SU-DHL-6 (cell line): Measurements from ENCODE around the gene ABCB11.

ENCODE experiments used
- H2AFZ ChIP-seq: fragments of 200-600 bp; sonication (generic); 2 replicates; pipeline ENCODE4 v1.6.1; 2014; ENCODE audit warnings: low read depth, mild to moderate bottlenecking, moderate library complexity, mixed read lengths, antibody characterized with exemption, low read length; ENCODE audit not compliant: severe bottlenecking
- H3F3A ChIP-seq: fragments of 200-600 bp; shearing (Covaris generic); 2 replicates; pipeline ENCODE4 v1.6.0; 2016; ENCODE audit warnings: antibody characterized with exemption, mild to moderate bottlenecking; ENCODE audit not compliant: insufficient read depth
- H3K27ac ChIP-seq: fragments of 200-600 bp; sonication (generic); 2 replicates; pipeline ENCODE4 v1.5.1; 2016; ENCODE audit warnings: low read depth, mild to moderate bottlenecking, low read length, moderate library complexity, mixed read lengths
- H3K27me3 ChIP-seq: fragments of 200-600 bp; sonication (generic), shearing (Covaris generic); 2 replicates; pipeline ENCODE4 v1.6.0; 2014; ENCODE audit warnings: mild to moderate bottlenecking, low read length
- H3K36me3 ChIP-seq: fragments of 200-600 bp; sonication (generic); 2 replicates; pipeline ENCODE4 v1.6.1; 2014; ENCODE audit warnings: mild to moderate bottlenecking, low read length, mixed read lengths
- H3K4me2 ChIP-seq: fragments of 300-600, 200-600 bp; shearing (Covaris generic), sonication (generic); 2 replicates; pipeline ENCODE4 v1.6.0; 2014; ENCODE audit warnings: low read length, low read depth, mild to moderate bottlenecking; ENCODE audit not compliant: poor library complexity, severe bottlenecking
- H3K4me3 ChIP-seq: fragments of 200-600 bp; sonication (generic); 2 replicates; pipeline ENCODE4 v1.5.1; 2014; ENCODE audit warnings: antibody characterized with exemption, low read length, mild to moderate bottlenecking, mixed read lengths; ENCODE audit not compliant: insufficient read depth, poor library complexity, severe bottlenecking
- H3K79me2 ChIP-seq: fragments of 200-600 bp; sonication (generic); 2 replicates; pipeline ENCODE4 v1.6.1; 2014; ENCODE audit warnings: mild to moderate bottlenecking, low read length, moderate library complexity; ENCODE audit not compliant: insufficient read depth
- H3K9ac ChIP-seq: fragments of 200-600 bp; sonication (generic); 2 replicates; pipeline ENCODE4 v1.7.0; 2014; ENCODE audit warnings: mild to moderate bottlenecking, low read length
- H3K9me2 ChIP-seq: fragments of 200-600 bp; sonication (generic); replicated peaks from 2 replicates; pipeline ENCODE4 v1.6.1; 2014; ENCODE audit warnings: low read length; ENCODE audit not compliant: insufficient read depth
- H3K9me3 ChIP-seq: fragments of 200-600 bp; sonication (generic); 2 replicates; pipeline ENCODE4 v1.6.1; 2014; ENCODE audit warnings: low read length, mixed read lengths; ENCODE audit not compliant: insufficient read depth
- H4K20me1 ChIP-seq: fragments of 200-600 bp; sonication (generic); 2 replicates; pipeline ENCODE4 v1.6.1; 2014; ENCODE audit warnings: low read depth, mild to moderate bottlenecking, antibody characterized with exemption, low read length, moderate library complexity, mixed read lengths
- CTCF ChIP-seq: fragments of 200-600 bp; sonication (generic); IDR thresholded peaks from one replicate; pipeline ENCODE4 v1.5.1; 2017; ENCODE audit warnings: antibody characterized with exemption, mild to moderate bottlenecking, low read length, moderate library complexity; ENCODE audit not compliant: insufficient read depth, poor library complexity, severe bottlenecking
- EZH2phosphoT487 ChIP-seq: fragments of 200-600 bp; sonication (generic), shearing (Covaris generic); conservative IDR thresholded peaks from 2 replicates; pipeline ENCODE4 v1.6.1; 2018; ENCODE audit warnings: mild to moderate bottlenecking, antibody characterized with exemption, low read length, moderate library complexity, mixed read lengths

The ABCB11 gene

GRCh38 chr2:169015943-169016342 lies 15.2 kb downstream of the ABCB11 start:
- Histone ChIP-seq H3K9me2 (no peaks in the 10 kb centered on the region), H3K27ac (no peak overlapping the region), H3F3A (no peaks in the 10 kb centered on the region), H3K4me3 (no peak overlapping the region), H4K20me1 (no peaks in the 10 kb centered on the region), H3K9me3 (no peaks in the 10 kb centered on the region), H3K79me2 (no peaks in the 10 kb centered on the region), H3K27me3 (no peaks in the 10 kb centered on the region), H3K36me3 (no peaks in the 10 kb centered on the region), H3K4me2 (no peak overlapping the region), H2AFZ (no peak overlapping the region), H3K9ac (no peak overlapping the region)
- no peak for TF ChIP-seq CTCF
- TF ChIP-seq EZH2phosphoT487 = no peak

- no peaks in the 10 kb centered on the region for H3K79me2 ChIP-seq
Observed at GRCh38 chr2:169014780-169015179, 16.3 kb downstream of the ABCB11 start.

GRCh38 chr2:169013628-169014026 lies 17.5 kb downstream of the ABCB11 start:
- H3K9ac ChIP-seq = no peak overlapping the region

More at GRCh38 chr2:169014780-169015179, 16.3 kb downstream of the ABCB11 start:
- no peaks in the 10 kb centered on the region for H3K27me3 ChIP-seq
- no peaks in the 10 kb centered on the region for H3K9me3 ChIP-seq
- TF ChIP-seq EZH2phosphoT487 (no peak), CTCF (no peak)
- H2AFZ ChIP-seq = no peak overlapping the region
- no peaks in the 10 kb centered on the region for H4K20me1 ChIP-seq
- no peak overlapping the region for H3K4me2 ChIP-seq
- no peak overlapping the region for H3K9ac ChIP-seq
- H3K27ac ChIP-seq = no peak overlapping the region
- no peak overlapping the region for H3K4me3 ChIP-seq
- no peaks in the 10 kb centered on the region for H3F3A ChIP-seq
- H3K9me2 ChIP-seq = no peaks in the 10 kb centered on the region
- no peaks in the 10 kb centered on the region for H3K36me3 ChIP-seq

More at GRCh38 chr2:169013628-169014026, 17.5 kb downstream of the ABCB11 start:
- no peak overlapping the region for H3K27ac ChIP-seq
- no peaks in the 10 kb centered on the region for H3K9me2 ChIP-seq
- TF ChIP-seq CTCF = no peak
- TF ChIP-seq EZH2phosphoT487 = no peak
- no peaks in the 10 kb centered on the region for H3K9me3 ChIP-seq
- H3K4me2 ChIP-seq = no peak overlapping the region
- no peaks in the 10 kb centered on the region for H4K20me1 ChIP-seq
- H3K27me3 ChIP-seq = no peaks in the 10 kb centered on the region
- H3K79me2 ChIP-seq = no peaks in the 10 kb centered on the region
- no peaks in the 10 kb centered on the region for H3K36me3 ChIP-seq
- no peak overlapping the region for H3K4me3 ChIP-seq
- no peak overlapping the region for H2AFZ ChIP-seq
- H3F3A ChIP-seq = no peaks in the 10 kb centered on the region
